Panc1 (cell line): ENCODE measurements around the gene MYCN. TPM values are rescaled to one million over a fixed set of nuclear protein-coding genes. Genes with fewer than 3 reads are reported as not detected.
A peak's percentile ranks its signal among the peaks of the same experiment; 100 is the strongest.

Source experiments
- ATAC-seq: fragments of 200-7000 bp; cut with Tn5 transposase; 2 replicates; pipeline ENCODE4 v1.9.1; 2020; ENCODE audit warnings: mild to moderate bottlenecking, moderate library complexity
- BruUV-seq: library from RNA; stranded (reverse); fragments of 400-500 nt; replicated peaks from 2 replicates; lab custom pipeline; 2021; lab: Mats Ljungman, UMichigan
- CTCF ChIA-PET: fragments of 300-600 bp; sonication (Branson Sonifier 250); formaldehyde crosslinking; loops from one replicate; lab custom pipeline; 2022; ENCODE audit warnings: antibody characterized with exemption; lab: Charles Lee
- POLR2A ChIA-PET: fragments of 300-600 bp; sonication (Branson Sonifier 250); formaldehyde crosslinking; loops from one replicate; lab custom pipeline; 2022; ENCODE audit warnings: antibody characterized with exemption; lab: Charles Lee
- DNase-seq: peaks from one replicate; pipeline ENCODE4 v3.0.0-alpha.2; 2010; ENCODE audit warnings: low read depth, low spot score
- H3K27ac ChIP-seq: 2 replicates; pipeline ENCODE4 v1.5.1; 2011; ENCODE audit warnings: mild to moderate bottlenecking, low read length, inconsistent platforms
- H3K27me3 ChIP-seq: fragments of 200-500 bp; sonication (Bioruptor generic); 2 replicates; pipeline ENCODE4 v1.6.0; 2014; ENCODE audit warnings: low read length, inconsistent platforms; ENCODE audit not compliant: control insufficient read depth, insufficient read depth
- H3K36me3 ChIP-seq: fragments of 200-500 bp; sonication (Bioruptor generic); 2 replicates; pipeline ENCODE4 v1.5.1; 2014; ENCODE audit warnings: inconsistent platforms, mild to moderate bottlenecking, low read length, moderate library complexity; ENCODE audit not compliant: control insufficient read depth, insufficient read depth
- H3K4me1 ChIP-seq: 2 replicates; pipeline ENCODE4 v1.5.1; 2011; ENCODE audit warnings: inconsistent platforms, mild to moderate bottlenecking, low read length, moderate library complexity; ENCODE audit not compliant: control insufficient read depth, insufficient read depth
- H3K4me3 ChIP-seq, 2 experiments: 2 replicates each; pipeline ENCODE4 v1.5.1; 2011 to 2012; ENCODE audit warnings: low read depth in 2 of 2, low read length in 2 of 2, mild to moderate bottlenecking in 2 of 2, inconsistent platforms in 1 of 2, moderate library complexity in 1 of 2
- H3K9me3 ChIP-seq: fragments of 200-500 bp; sonication (Bioruptor generic); 2 replicates; pipeline ENCODE4 v1.5.1; 2014; ENCODE audit warnings: low read depth, mild to moderate bottlenecking, inconsistent platforms, low read length, moderate library complexity; ENCODE audit not compliant: control insufficient read depth, insufficient read depth
- CTCF ChIP-seq: fragments of 450-650 bp; IDR thresholded peaks from 2 replicates; pipeline ENCODE4 v1.5.1; 2017; ENCODE audit warnings: mild to moderate bottlenecking
- POLR2AphosphoS5 ChIP-seq: IDR thresholded peaks from 2 replicates; pipeline ENCODE4 v1.6.1; 2012; ENCODE audit warnings: mild to moderate bottlenecking, low read depth, low read length, moderate library complexity
- REST ChIP-seq, 2 experiments: IDR thresholded peaks; 2 replicates each; pipeline ENCODE4 v1.6.1; 2011 to 2012; ENCODE audit warnings: low read depth in 2 of 2, control low read depth in 1 of 2, low read length in 1 of 2, mild to moderate bottlenecking in 1 of 2, moderate library complexity in 1 of 2; ENCODE audit not compliant: insufficient read depth in 1 of 2
- SIN3A ChIP-seq: IDR thresholded peaks from 2 replicates; pipeline ENCODE4 v1.6.1; 2012; ENCODE audit warnings: low read depth, mild to moderate bottlenecking, low read length, moderate library complexity, borderline replicate concordance; ENCODE audit not compliant: insufficient read depth
- TCF7L2 ChIP-seq: IDR thresholded peaks from 2 replicates; pipeline ENCODE4 v1.6.1; 2011; ENCODE audit warnings: mild to moderate bottlenecking, low read depth, low read length, inconsistent platforms
- in situ Hi-C: cut with HindIII; loops from 2 replicates; pipeline ENCODE4 v1.10.0; 2016; ENCODE audit warnings: low sequenced_read_pairs, low pct_unique_long_range_greater_than_20kb
- intact Hi-C: fragments of 100-400 bp; cut with micrococcal nuclease; formaldehyde crosslinking; loops from one replicate; pipeline ENCODE4 v1.10.0; 2022; ENCODE audit not compliant: unreplicated experiment
- total RNA-seq: library from RNA; stranded (reverse); gene quantifications from one replicate; pipeline ENCODE4 v1.2.1, GENCODE V29; 2021; ENCODE audit not compliant: unreplicated experiment

The MYCN gene
- total RNA-seq, 1 experiment from 2014 or later = not detected

GRCh38 chr2:15893689-15894480 lies 46.5 kb upstream of the MYCN start:
- Histone ChIP-seq H3K4me3 (no peak overlapping the region), H3K9me3 (peaks cover 4% of the 10 kb centered on the region; the same call in 1 of the 2 replicates), H3K4me1 (peaks cover 10% of the 10 kb centered on the region), H3K36me3 (no peaks in the 10 kb centered on the region), H3K27me3 (no peaks in the 10 kb centered on the region), H3K27ac (no peak overlapping the region)
- CTCF ChIA-PET = no interaction called here
- TF ChIP-seq POLR2AphosphoS5 (no peak), REST (IDR thresholded peaks at IDR 0.05; ENCODE audit: insufficient read depth in 1 of 2, low read depth in 2 of 2, low read length in 1 of 2) (no peak), CTCF (no peak), TCF7L2 (no peak), SIN3A (no peak)
- ATAC-seq (no peak), DNase-seq (no peak)
- in situ Hi-C loops = no loop called here
- intact Hi-C loops = no loop called here
- POLR2A ChIA-PET = no interaction called here
- BruUV-seq = no TSS peak

- Histone ChIP-seq H3K36me3 (no peaks in the 10 kb centered on the region), H3K4me3 (no peak overlapping the region), H3K4me1 (peaks cover 10% of the 10 kb centered on the region), H3K27ac (no peak overlapping the region), H3K27me3 (no peaks in the 10 kb centered on the region), H3K9me3 (peaks cover 4% of the 10 kb centered on the region; the same call in 1 of the 2 replicates)
- ATAC-seq = no peak
- ChIA-PET CTCF (no interaction called here), POLR2A (no interaction called here)
- in situ Hi-C loops (no loop called here), intact Hi-C loops (no loop called here)
- DNase-seq = no peak
- TF ChIP-seq REST (IDR thresholded peaks at IDR 0.05; ENCODE audit: insufficient read depth in 1 of 2, low read depth in 2 of 2, low read length in 1 of 2) = no peak
- TF ChIP-seq TCF7L2 = peak; percentile 68
- TF ChIP-seq CTCF = no peak
- no peak for TF ChIP-seq POLR2AphosphoS5
- BruUV-seq = no TSS peak
Measured at GRCh38 chr2:15894481-15895144, 45.7 kb upstream of the MYCN start.
